ENCODE measurements around the gene RGR. TPM values are rescaled to one million over a fixed set of nuclear protein-coding genes. Genes with fewer than 3 reads are reported as not detected.

RGR gene
- total RNA-seq, 2 donors from 2014 or later: not detected

DNA sequence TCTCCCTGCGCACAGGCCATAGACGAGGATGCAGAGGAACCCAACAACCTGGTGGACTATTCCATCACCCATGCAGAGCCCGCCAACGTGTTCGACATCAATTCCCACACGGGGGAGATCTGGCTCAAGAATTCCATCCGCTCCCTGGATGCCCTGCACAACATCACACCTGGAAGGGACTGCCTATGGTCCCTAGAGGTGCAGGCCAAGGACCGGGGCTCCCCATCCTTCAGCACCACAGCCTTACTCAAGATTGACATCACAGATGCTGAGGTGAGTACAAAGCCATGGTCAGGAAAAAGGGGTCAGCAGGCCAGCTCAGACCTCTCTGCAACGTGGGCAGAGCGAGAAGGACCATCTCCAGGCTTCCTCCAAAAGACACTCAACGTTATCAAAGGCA is 31.8 kb upstream of the RGR start:
- Mint-ChIP-seq H3K36me3 (no peaks in the 10 kb centered on the region), H3K9me3 (no peaks in the 10 kb centered on the region), H3K27ac (no peak overlapping the region)
- ATAC-seq: no peak
- no peak for DNase-seq (ENCODE audit: low spot score in 2 of 2)

DNA sequence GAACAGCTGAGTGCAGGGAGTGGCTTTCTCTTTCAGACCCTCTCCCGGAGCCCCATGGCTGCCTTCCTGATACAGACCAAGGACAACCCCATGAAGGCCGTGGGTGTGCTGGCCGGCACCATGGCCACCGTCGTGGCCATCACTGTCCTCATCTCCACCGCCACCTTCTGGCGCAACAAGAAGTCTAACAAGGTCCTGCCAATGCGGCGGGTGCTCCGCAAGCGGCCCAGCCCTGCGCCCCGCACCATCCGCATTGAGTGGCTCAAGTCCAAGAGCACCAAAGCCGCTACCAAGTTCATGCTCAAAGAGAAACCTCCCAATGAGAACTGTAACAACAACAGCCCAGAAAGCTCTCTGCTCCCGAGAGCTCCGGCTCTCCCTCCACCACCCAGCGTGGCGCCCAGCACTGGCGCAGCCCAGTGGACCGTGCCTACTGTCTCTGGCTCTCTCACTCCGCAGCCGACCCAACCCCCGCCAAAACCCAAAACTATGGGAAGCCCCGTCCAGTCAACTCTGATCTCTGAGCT is 30.7 kb upstream of the RGR start:
- peak in 1 of 2 donors; percentile 33 for ATAC-seq
- Mint-ChIP-seq H3K9me3 (peaks cover under 1% of the 10 kb centered on the region in 2 donors), H3K27ac (peak overlapping the region in 1 of 2 donors; percentile 44), H3K36me3 (peaks cover 0 to 1% of the 10 kb centered on the region in 2 donors)
- no peak for DNase-seq (ENCODE audit: low spot score in 2 of 2)

DNA sequence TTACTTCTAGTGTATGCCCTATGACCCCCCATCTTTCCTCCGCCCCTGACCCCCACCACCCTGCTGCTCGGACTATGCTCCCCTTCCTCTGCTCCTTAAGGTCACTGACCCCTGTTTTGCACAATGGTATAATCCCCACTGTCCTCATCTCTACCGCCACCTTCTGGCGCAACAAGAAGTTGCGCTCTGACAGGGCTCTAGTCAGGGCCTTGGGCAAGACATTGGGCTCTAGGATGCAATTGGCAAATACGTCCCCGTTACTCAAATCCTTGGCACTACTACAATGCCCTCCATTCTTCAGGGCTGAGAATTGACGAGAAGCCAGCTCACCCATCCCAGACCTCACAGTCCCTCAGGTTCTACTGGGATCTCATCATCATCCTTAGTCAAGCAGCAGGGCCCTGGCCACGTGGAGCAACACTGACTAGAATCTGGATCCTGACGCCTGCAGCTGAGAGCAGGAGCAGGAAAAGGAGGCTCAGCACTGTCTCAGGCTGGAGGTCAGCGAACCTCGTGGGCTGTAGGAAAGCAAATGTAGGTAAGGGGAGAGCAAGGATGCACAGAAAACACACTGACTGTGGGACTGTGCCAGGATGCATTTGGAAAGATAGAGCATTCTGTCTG is 30.1 kb upstream of the RGR start:
- no peak overlapping the region for H3K27ac Mint-ChIP-seq
- DNase-seq (ENCODE audit: low spot score in 2 of 2) (peak in 1 of 2 donors; percentile 64), ATAC-seq (peak; percentile 80 to 83)
- peaks cover 5 to 6% of the 10 kb centered on the region in 2 donors for H3K36me3 Mint-ChIP-seq
- H3K9me3 Mint-ChIP-seq: peaks cover 6% of the 10 kb centered on the region in 2 donors

DNA sequence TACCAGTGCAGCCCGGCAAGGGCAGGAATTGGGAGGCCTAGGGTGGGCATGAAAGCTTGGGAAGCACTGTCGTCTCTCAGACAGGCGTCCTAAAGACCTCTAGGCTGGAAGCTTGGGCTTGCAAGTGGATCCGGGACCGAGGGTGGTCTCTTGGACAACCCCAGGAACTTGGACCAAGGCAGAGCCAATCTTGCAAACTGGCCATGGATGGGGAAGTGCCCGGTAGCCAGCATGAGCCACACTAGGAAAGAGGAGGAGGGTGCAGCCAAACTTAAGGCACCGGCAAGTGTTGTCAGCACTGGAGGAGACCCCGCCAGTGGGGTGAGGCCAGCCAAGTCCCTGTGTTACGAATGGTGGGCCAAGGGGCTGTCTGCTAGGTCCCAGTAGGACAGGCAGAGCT is 28.0 kb upstream of the RGR start:
- peaks cover 5 to 6% of the 10 kb centered on the region in 2 donors for H3K36me3 Mint-ChIP-seq
- H3K9me3 Mint-ChIP-seq: peaks cover 6% of the 10 kb centered on the region in 2 donors
- DNase-seq (ENCODE audit: low spot score in 2 of 2): no peak
- no peak for ATAC-seq
- no peak overlapping the region for H3K27ac Mint-ChIP-seq

DNA sequence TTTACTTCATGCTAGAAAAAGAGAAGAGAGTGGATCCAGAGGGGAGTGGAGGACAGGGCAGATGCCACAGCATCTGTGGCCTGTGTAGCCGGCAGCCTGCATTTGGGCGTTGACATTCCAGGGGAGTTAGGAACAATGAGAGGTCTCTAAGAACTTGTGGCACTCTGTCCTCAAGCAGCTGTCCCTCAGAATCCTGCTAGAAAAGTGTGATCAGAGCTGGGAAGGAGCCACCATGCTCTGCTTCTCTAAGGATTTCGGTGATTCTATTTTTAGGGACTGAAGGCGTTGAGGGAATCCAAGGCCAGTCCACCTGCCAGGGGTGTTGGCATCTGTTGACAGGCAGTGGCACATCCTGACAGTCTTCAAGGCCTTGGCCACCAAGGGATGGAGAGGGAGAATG is 27.1 kb upstream of the RGR start:
- ATAC-seq: no peak
- Mint-ChIP-seq H3K9me3 (peaks cover 6% of the 10 kb centered on the region in 2 donors), H3K27ac (no peak overlapping the region), H3K36me3 (peaks cover 5 to 6% of the 10 kb centered on the region in 2 donors)
- DNase-seq (ENCODE audit: low spot score in 2 of 2): no peak

DNA sequence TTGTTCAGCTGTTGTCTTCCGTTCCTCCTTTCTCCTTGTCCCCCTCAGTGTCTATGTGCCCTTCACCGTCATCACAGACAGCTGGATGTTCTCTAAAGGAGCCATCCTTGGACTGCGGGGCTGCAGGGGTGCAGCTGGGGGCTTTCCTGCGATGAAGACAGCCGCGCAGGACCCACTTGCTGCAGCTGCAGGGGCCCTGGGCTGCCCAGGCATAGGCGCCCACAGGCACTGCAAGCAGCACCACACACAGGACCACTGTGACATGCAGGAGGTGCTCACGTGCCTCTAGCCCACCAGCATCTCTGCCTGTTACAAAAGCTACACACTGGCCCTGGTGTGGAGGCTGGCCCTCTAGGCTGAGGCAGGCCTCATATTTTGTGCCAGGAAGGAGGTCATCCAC is 22.9 kb upstream of the RGR start:
- H3K27ac Mint-ChIP-seq: no peak overlapping the region
- H3K9me3 Mint-ChIP-seq: peaks cover 6% of the 10 kb centered on the region in 2 donors
- peaks cover 5 to 6% of the 10 kb centered on the region in 2 donors for H3K36me3 Mint-ChIP-seq
- ATAC-seq (no peak), DNase-seq (ENCODE audit: low spot score in 2 of 2) (no peak)

DNA sequence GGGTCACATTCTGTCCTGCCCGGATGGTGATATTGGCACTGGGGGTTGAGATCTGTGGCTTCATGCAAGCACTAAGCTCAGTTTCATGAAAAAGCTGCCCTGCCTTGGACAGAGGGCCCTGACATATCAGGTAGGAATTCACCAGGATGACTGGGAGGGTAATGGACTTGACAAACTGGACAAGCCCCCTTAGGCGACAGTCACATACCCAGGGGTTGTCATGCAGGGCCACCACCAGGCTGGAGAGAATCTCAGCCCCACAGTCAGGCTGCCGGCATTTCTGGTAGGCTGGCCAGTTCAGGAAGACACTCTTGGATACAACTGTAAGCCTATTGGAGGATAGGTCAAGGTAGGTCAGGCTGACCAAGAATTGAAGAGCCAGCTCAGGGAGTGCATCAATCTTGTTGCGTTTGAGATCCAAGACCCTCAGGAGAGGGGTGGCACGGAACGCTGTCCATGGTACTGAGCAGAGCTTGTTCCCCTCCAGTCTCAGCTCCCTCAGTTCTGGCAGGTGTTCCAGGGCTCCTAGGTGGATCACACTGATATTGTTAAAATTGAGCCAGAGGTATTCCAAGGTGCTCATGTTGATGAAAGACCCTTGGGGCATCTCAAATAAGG is 20.3 kb upstream of the RGR start:
- H3K9me3 Mint-ChIP-seq: peaks cover 1 to 2% of the 10 kb centered on the region in 2 donors
- DNase-seq (ENCODE audit: low spot score in 2 of 2) (no peak), ATAC-seq (no peak)

DNA sequence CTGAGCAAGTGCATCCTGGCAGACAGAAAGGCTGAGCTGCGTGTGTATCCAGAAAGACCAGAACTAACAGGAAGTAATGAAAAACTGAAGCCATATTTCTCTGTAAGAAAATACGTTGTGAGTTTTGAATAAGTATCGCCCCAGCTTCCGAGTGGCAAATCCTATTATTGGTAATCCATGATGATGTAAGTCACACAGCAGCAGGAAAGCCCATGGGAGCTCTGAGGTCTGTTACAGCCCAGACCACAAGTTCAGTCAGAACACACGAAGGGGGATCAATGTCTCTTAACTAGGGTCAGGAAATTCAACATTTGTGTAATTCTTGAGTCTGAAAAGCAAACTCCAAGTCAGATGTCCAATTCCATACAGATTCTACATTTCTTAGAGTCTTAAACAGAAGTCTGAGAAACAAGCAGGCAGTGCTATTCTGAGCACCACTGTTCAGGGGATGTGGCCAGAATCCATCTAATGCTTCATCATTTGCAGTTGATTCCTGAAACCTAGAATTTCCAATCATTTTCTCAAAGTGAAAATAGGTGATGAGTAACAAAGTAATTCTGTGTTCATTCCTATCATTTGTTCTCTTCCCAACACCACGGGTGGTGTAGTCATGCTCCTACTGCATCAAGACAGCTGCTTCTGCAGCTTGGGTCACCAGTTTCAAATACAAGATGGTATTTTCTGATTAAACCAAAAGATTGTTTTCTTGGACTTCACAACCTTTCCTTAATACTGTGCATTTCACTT is 19.3 kb upstream of the RGR start, which contains the start of gene LRIT2:
LRIT2 (minus strand) TSS at position 118 of the 747 bp plus-strand sequence; CDS start at position 94, 24 bp downstream.
- Mint-ChIP-seq H3K27ac (no peak within 1 kb of the TSS), H3K36me3 (no peaks in the 10 kb centered on the region), H3K9me3 (no peaks in the 10 kb centered on the region)
- ATAC-seq: no peak
- DNase-seq (ENCODE audit: low spot score in 2 of 2): no peak

More for the DNA sequence above, 20.3 kb upstream of the RGR start:
- no peak overlapping the region for H3K27ac Mint-ChIP-seq
- peaks cover under 1% of the 10 kb centered on the region in 2 donors for H3K36me3 Mint-ChIP-seq

DNA sequence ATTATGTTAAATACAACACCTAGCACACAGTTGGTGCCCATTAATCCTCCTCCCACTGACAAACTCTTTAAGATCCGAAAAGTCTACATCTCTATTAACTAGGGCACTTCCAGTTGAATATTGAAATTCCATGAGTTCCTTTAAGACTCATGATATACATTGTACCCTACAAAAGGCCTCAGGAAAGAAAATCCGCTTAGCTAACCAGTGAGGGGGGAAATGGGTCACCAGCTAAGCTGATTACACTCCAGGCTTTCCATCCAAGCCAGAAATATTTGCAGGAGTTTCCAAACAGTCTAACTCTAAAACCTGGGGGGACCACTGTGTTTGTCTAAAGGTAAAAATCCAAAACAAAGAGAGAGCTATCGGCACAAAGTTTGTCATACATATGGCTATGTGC is 18.2 kb upstream of the RGR start:
- Mint-ChIP-seq H3K27ac (no peak overlapping the region), H3K36me3 (no peaks in the 10 kb centered on the region), H3K9me3 (no peaks in the 10 kb centered on the region)
- no peak for ATAC-seq
- DNase-seq (ENCODE audit: low spot score in 2 of 2): no peak

DNA sequence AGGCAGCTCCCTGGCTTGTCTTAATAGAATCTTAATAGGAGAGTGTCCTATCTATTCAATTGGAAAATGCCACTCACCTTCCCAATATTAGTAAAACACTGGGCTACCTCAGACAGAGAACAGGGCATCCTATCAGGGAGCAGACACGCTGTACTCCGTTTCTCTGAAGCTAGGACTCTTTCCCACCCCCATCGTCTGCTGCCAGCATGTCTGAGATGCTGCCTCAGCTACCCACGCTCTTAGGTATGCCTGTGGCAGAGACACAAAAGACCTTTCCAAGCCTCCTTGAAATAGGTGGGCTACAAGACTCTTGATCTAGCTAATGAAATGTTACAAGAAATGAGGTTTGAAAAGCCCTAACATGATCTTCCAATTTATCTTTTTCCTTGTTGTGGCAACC is 17.0 kb upstream of the RGR start:
- DNase-seq (ENCODE audit: low spot score in 2 of 2) (no peak), ATAC-seq (no peak)
- no peaks in the 10 kb centered on the region for H3K9me3 Mint-ChIP-seq
- H3K36me3 Mint-ChIP-seq: no peaks in the 10 kb centered on the region
- no peak overlapping the region for H3K27ac Mint-ChIP-seq

DNA sequence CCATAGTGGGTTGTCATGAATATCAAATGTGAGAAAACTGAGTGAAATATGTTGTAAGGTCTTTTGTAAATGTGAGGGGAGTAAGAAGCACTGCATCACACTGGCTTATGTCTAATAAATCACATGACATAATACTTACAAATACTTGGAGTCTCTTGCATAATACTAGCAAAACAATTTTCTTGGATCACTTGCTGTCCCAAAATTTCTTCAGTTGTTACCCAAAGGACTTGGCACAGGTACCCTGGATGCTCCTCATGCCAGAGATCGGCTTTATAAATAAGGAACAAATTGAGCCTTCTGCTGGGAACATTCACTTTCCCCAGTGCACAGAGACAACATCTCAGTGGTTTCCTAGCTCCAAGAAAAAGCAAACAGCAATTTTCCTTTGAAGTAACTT is 14.5 kb upstream of the RGR start:
- no peak overlapping the region for H3K27ac Mint-ChIP-seq
- H3K36me3 Mint-ChIP-seq: no peaks in the 10 kb centered on the region
- no peak for DNase-seq (ENCODE audit: low spot score in 2 of 2)

DNA sequence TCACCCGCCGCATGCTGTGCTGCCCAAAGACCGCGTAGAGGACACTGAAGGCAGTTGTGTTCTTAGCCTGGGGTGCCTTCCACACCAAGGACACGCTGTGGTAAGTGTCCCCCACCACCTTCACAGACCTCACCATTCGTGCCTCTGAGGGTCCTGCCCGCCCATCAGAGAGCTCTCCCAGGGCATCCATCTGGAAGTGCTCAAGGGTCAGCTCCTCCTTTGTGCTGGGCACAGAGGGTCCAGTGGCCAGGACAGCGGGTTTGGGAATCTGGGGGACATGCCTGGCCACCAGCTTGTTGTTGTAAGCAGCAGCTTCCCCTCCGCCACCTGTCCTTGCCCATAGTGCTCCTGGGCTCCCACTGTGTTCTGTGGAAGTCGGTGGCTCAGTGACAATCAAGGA is 12.5 kb upstream of the RGR start:
- Mint-ChIP-seq H3K9me3 (no peaks in the 10 kb centered on the region), H3K27ac (no peak overlapping the region), H3K36me3 (no peaks in the 10 kb centered on the region)
- ATAC-seq: no peak
- no peak for DNase-seq (ENCODE audit: low spot score in 2 of 2)

More for the DNA sequence above, 14.5 kb upstream of the RGR start:
- ATAC-seq: no peak
- H3K9me3 Mint-ChIP-seq: no peaks in the 10 kb centered on the region

DNA sequence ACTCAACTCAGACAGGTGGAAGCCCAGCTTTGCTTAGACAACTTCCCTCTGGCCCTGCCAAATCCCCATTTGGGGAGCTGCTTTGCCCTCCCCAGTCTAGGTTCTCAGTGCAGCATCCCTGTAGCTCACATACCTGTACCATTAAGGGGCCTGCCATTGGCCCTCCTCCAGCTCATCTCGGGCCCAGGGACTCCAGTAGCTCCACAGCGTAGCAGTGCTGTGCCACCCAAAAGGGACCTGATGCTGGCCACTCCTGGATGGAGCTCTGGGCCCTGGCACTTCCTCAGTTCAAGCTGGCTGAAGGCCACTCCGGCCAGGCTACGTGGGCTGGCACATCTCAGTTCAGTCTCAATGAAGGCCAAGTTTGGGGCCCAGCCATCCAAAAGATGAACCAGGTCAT is 10.9 kb upstream of the RGR start:
- no peaks in the 10 kb centered on the region for H3K9me3 Mint-ChIP-seq
- ATAC-seq: no peak
- DNase-seq (ENCODE audit: low spot score in 2 of 2): no peak
- no peaks in the 10 kb centered on the region for H3K36me3 Mint-ChIP-seq
- H3K27ac Mint-ChIP-seq: no peak overlapping the region

DNA sequence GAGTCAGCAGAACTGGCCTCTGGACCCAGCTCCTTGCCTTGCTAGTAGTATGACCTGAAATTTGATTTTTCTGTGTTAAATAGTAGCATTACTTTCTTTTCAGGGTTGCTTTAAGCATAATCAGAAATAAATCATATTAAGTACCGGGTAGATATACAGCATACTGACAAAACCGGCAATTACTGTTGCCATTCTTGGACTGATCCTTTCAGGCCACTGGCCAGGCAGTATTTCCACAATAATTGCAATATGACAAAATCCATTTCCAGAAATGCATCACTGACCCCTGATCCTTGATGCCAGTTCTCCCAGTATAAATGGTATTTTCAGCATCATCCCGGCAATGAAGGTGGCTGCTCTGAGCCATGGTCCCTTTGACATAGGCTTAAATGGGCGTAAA is 10.4 kb upstream of the RGR start:
- ATAC-seq (no peak), DNase-seq (ENCODE audit: low spot score in 2 of 2) (no peak)
- Mint-ChIP-seq H3K36me3 (no peaks in the 10 kb centered on the region), H3K9me3 (no peaks in the 10 kb centered on the region), H3K27ac (no peak overlapping the region)

DNA sequence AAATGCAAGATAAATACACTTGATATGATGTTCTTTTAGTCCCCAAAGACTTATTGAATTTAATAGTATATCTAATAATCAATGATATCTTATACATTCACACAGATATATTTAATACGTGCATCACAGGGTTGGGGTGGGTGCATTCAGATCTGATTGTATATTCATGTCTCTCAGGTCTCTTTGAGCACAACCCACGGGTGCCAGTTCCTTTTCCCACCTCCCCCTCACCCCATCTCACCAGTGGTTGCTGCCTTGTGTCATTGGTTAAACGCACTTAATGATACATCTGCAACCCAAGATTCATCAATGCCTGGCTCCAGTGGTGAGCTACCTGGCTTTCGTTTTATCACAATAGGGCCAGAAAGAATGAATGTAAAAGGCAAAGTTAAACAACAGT is 9.8 kb upstream of the RGR start:
- DNase-seq (ENCODE audit: low spot score in 2 of 2) (no peak), ATAC-seq (no peak)
- no peak overlapping the region for H3K27ac Mint-ChIP-seq
- no peaks in the 10 kb centered on the region for H3K36me3 Mint-ChIP-seq
- no peaks in the 10 kb centered on the region for H3K9me3 Mint-ChIP-seq

DNA sequence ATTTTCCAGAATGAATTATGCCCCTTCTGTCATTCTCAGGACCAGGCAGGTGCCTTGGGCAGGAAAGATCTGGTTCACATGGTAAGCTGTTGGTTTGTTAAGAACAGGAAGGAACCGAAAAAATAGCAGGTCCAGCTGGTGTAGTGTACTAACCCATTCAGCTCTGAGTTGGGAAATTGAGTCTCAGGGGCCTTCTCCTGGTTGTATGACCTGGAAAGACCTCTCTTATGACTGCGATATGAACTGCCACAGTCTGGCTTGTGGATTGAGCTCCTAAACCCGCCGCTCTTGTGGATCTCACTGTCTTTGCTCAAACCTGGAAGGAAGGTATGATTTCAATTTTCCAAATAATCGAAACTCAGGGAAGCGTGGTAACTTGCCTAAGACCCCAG is 8.1 kb upstream of the RGR start:
- no peak for DNase-seq (ENCODE audit: low spot score in 2 of 2)
- H3K36me3 Mint-ChIP-seq: no peaks in the 10 kb centered on the region
- H3K9me3 Mint-ChIP-seq: no peaks in the 10 kb centered on the region
- ATAC-seq: no peak
- no peak overlapping the region for H3K27ac Mint-ChIP-seq

Measured in activated naive CD4-positive, alpha-beta T cell treated with anti-CD3 and anti-CD28 coated beads, Interleukin-2, amount 50 U/mL, for 72 hours (primary cell).